HEK293 (cell line): Measurements from ENCODE around the gene SELENOT.

Source experiments
- CTCF ChIA-PET: fragments of 350-600 bp; formaldehyde crosslinking; extraction: SDS; loops from one replicate; lab custom pipeline; 2021; ENCODE audit warnings: antibody characterized with exemption; lab: Yijun Ruan, JAX
- POLR2A ChIA-PET: fragments of 300-600 bp; formaldehyde crosslinking; extraction: SDS; loops from one replicate; lab custom pipeline; 2020; ENCODE audit warnings: antibody characterized with exemption, inconsistent platforms; lab: Yijun Ruan, JAX
- H3K27ac ChIP-seq: fragments of 200-500 bp; sonication (Bioruptor generic); 2 replicates; pipeline ENCODE4 v1.5.1; 2014; ENCODE audit warnings: low read depth, low read length, control low read depth, inconsistent platforms; ENCODE audit errors: extremely low read depth
- H3K36me3 ChIP-seq, 2 experiments: fragments of 200-500 bp in 1 of 2; sonication (Bioruptor generic) in 1 of 2; 1 replicate in 1 of 2; 2 replicates in 1 of 2; pipeline ENCODE4 v1.5.1; 2014 to 2017; ENCODE audit warnings: inconsistent platforms in 2 of 2, low read length in 2 of 2; ENCODE audit not compliant: control insufficient read depth in 2 of 2, insufficient read depth in 1 of 2
- H3K4me1 ChIP-seq: fragments of 200-500 bp; sonication (Bioruptor generic); 2 replicates; pipeline ENCODE4 v1.5.1; 2014; ENCODE audit warnings: mild to moderate bottlenecking, low read length, inconsistent platforms; ENCODE audit not compliant: control insufficient read depth, insufficient read depth
- H3K4me3 ChIP-seq: 2 replicates; pipeline ENCODE4 v1.5.1; 2011; ENCODE audit warnings: low read depth, mild to moderate bottlenecking, control low read depth, low read length, moderate library complexity
- H3K9me3 ChIP-seq: fragments of 200-500 bp; sonication (Bioruptor generic); 2 replicates; pipeline ENCODE4 v1.5.1; 2014; ENCODE audit warnings: low read depth, low read length, inconsistent platforms; ENCODE audit not compliant: control insufficient read depth, insufficient read depth
- BCL11A ChIP-seq: fragments of 450-650 bp; formaldehyde crosslinking; IDR thresholded peaks from 2 replicates; pipeline ENCODE4 v1.5.1; 2016; ENCODE audit warnings: low read depth, missing biosample characterization, missing genetic modification characterization
- PRDM2 ChIP-seq: fragments of 450-650 bp; formaldehyde crosslinking; IDR thresholded peaks from 2 replicates; pipeline ENCODE4 v1.5.1; 2016; ENCODE audit warnings: missing biosample characterization, missing genetic modification characterization, borderline replicate concordance
- REPIN1 ChIP-seq: fragments of 450-650 bp; formaldehyde crosslinking; IDR thresholded peaks from 2 replicates; pipeline ENCODE4 v1.5.1; 2017; ENCODE audit warnings: missing biosample characterization, missing genetic modification characterization, low read depth
- WT1 ChIP-seq: fragments of 450-650 bp; formaldehyde crosslinking; IDR thresholded peaks from 2 replicates; pipeline ENCODE4 v1.5.1; 2016; ENCODE audit warnings: missing biosample characterization, missing genetic modification characterization
- ZBTB20 ChIP-seq: fragments of 450-650 bp; formaldehyde crosslinking; IDR thresholded peaks from 2 replicates; pipeline ENCODE4 v1.5.1; 2016; ENCODE audit warnings: missing biosample characterization, missing genetic modification characterization
- ZBTB21 ChIP-seq: fragments of 450-650 bp; formaldehyde crosslinking; IDR thresholded peaks from 2 replicates; pipeline ENCODE4 v1.5.1; 2017; ENCODE audit warnings: missing biosample characterization, missing genetic modification characterization
- ZNF2 ChIP-seq: fragments of 450-650 bp; formaldehyde crosslinking; IDR thresholded peaks from 2 replicates; pipeline ENCODE4 v1.5.1; 2016; ENCODE audit warnings: missing biosample characterization, missing genetic modification characterization
- ZNF24 ChIP-seq: fragments of 450-650 bp; formaldehyde crosslinking; IDR thresholded peaks from 2 replicates; pipeline ENCODE4 v1.5.1; 2016; ENCODE audit warnings: missing biosample characterization, missing genetic modification characterization
- ZNF404 ChIP-seq: fragments of 450-650 bp; formaldehyde crosslinking; IDR thresholded peaks from 2 replicates; pipeline ENCODE4 v1.5.1; 2017; ENCODE audit warnings: missing biosample characterization, missing genetic modification characterization
- ZNF488 ChIP-seq: fragments of 450-650 bp; formaldehyde crosslinking; IDR thresholded peaks from 2 replicates; pipeline ENCODE4 v1.5.1; 2016; ENCODE audit warnings: missing biosample characterization, missing genetic modification characterization
- ZNF513 ChIP-seq: fragments of 450-650 bp; IDR thresholded peaks from 2 replicates; pipeline ENCODE4 v1.5.1; 2018; ENCODE audit warnings: missing biosample characterization, missing genetic modification characterization
- ZNF518A ChIP-seq: fragments of 450-650 bp; formaldehyde crosslinking; conservative IDR thresholded peaks from 2 replicates; pipeline ENCODE4 v1.5.1; 2016; ENCODE audit warnings: low read depth, missing biosample characterization, missing genetic modification characterization
- ZNF549 ChIP-seq: fragments of 450-650 bp; IDR thresholded peaks from 2 replicates; pipeline ENCODE4 v1.5.1; 2018; ENCODE audit warnings: missing biosample characterization, missing genetic modification characterization, mild to moderate bottlenecking, inconsistent platforms, moderate library complexity
- ZNF558 ChIP-seq: fragments of 450-650 bp; formaldehyde crosslinking; IDR thresholded peaks from 2 replicates; pipeline ENCODE4 v1.5.1; 2016; ENCODE audit warnings: missing biosample characterization, missing genetic modification characterization
- ZNF677 ChIP-seq: fragments of 450-650 bp; IDR thresholded peaks from 2 replicates; pipeline ENCODE4 v1.5.0; 2018; ENCODE audit warnings: missing biosample characterization, mild to moderate bottlenecking, missing genetic modification characterization, moderate library complexity
- ZNF768 ChIP-seq: fragments of 450-650 bp; formaldehyde crosslinking; IDR thresholded peaks from 2 replicates; pipeline ENCODE4 v1.5.1; 2018; ENCODE audit warnings: missing biosample characterization, mild to moderate bottlenecking, missing genetic modification characterization
- ZNF777 ChIP-seq: fragments of 450-650 bp; formaldehyde crosslinking; IDR thresholded peaks from 2 replicates; pipeline ENCODE4 v1.5.1; 2017; ENCODE audit warnings: missing biosample characterization, missing genetic modification characterization, borderline replicate concordance

SELENOT gene

GRCh38 chr3:150639262-150639661 lies 36.1 kb downstream of the SELENOT start (continued):
- TF ChIP-seq ZNF518A: no peak

- ChIA-PET CTCF (interaction anchor here (0.5 kb wide), 1 partner anchor 35 kb away, joined by 3 read pairs; no protein-coding TSS in a partner anchor), POLR2A (no interaction called here)
- Histone ChIP-seq H3K36me3 (no peaks in the 10 kb centered on the region), H3K9me3 (no peaks in the 10 kb centered on the region), H3K4me3 (no peak overlapping the region), H3K4me1 (no peaks in the 10 kb centered on the region)
- TF ChIP-seq ZNF558 (tag by site-specific recombination): no peak
- TF ChIP-seq ZBTB21 (tag by site-specific recombination): no peak
- TF ChIP-seq, all 188 proteins: peak for 0
- H3K27ac ChIP-seq: no peak overlapping the region
Observed at GRCh38 chr3:150640256-150640655, 37.1 kb downstream of the SELENOT start.

- ChIA-PET CTCF (no interaction called here), POLR2A (no interaction called here)
- no peaks in the 10 kb centered on the region for H3K9me3 ChIP-seq
- no peaks in the 10 kb centered on the region for H3K4me1 ChIP-seq
- H3K4me3 ChIP-seq: no peak overlapping the region
- no peak overlapping the region for H3K27ac ChIP-seq
- TF ChIP-seq ZNF677 (tag by site-specific recombination) (no peak), ZNF404 (tag by site-specific recombination) (no peak), REPIN1 (tag by site-specific recombination) (no peak), PRDM2 (no peak)
- H3K36me3 ChIP-seq: no peaks in the 10 kb centered on the region
Observed at GRCh38 chr3:150653110-150653561, 50.0 kb downstream of the SELENOT start.

GRCh38 chr3:150656316-150656715 lies 53.2 kb downstream of the SELENOT start:
- H3K9me3 ChIP-seq: no peaks in the 10 kb centered on the region
- H3K4me3 ChIP-seq: no peak overlapping the region
- no peak overlapping the region for H3K27ac ChIP-seq
- no peaks in the 10 kb centered on the region for H3K36me3 ChIP-seq
- H3K4me1 ChIP-seq: no peaks in the 10 kb centered on the region
- ChIA-PET CTCF (no interaction called here), POLR2A (no interaction called here)
- TF ChIP-seq ZBTB20 (tag by site-specific recombination) (no peak), ZNF488 (tag by site-specific recombination) (no peak), ZNF768 (tag by site-specific recombination) (no peak), ZNF549 (tag by site-specific recombination) (no peak), WT1 (tag by site-specific recombination) (no peak), ZNF2 (no peak), ZNF777 (tag by site-specific recombination) (no peak), BCL11A (tag by site-specific recombination) (no peak), ZNF24 (tag by site-specific recombination) (no peak), ZNF513 (tag by site-specific recombination) (no peak)
